Thyroid gland (tissue), 4 donors: ENCODE results near the gene ELP5.

ENCODE experiments used
- POLR2A ChIP-seq, 2 donors: fragments of 450-650 bp; IDR thresholded peaks; one replicate each; pipeline ENCODE4 v1.6.1; 2017; ENCODE audit warnings: antibody characterized with exemption in 2 of 2, mild to moderate bottlenecking in 2 of 2, moderate library complexity in 1 of 2
- TF ChIP-seq, protein P1 (sequence below), 6 experiments: fragments of 200-600 bp in 3 of 6; fragments of 450-650 bp in 3 of 6; sonication (generic) in 3 of 6; IDR thresholded peaks; one replicate each; pipeline ENCODE4 v1.5.1; 2016 to 2019; ENCODE audit warnings: antibody characterized with exemption in 6 of 6, mild to moderate bottlenecking in 2 of 6, inconsistent platforms in 1 of 6, moderate library complexity in 1 of 6

- TF ChIP-seq, protein P1, sequence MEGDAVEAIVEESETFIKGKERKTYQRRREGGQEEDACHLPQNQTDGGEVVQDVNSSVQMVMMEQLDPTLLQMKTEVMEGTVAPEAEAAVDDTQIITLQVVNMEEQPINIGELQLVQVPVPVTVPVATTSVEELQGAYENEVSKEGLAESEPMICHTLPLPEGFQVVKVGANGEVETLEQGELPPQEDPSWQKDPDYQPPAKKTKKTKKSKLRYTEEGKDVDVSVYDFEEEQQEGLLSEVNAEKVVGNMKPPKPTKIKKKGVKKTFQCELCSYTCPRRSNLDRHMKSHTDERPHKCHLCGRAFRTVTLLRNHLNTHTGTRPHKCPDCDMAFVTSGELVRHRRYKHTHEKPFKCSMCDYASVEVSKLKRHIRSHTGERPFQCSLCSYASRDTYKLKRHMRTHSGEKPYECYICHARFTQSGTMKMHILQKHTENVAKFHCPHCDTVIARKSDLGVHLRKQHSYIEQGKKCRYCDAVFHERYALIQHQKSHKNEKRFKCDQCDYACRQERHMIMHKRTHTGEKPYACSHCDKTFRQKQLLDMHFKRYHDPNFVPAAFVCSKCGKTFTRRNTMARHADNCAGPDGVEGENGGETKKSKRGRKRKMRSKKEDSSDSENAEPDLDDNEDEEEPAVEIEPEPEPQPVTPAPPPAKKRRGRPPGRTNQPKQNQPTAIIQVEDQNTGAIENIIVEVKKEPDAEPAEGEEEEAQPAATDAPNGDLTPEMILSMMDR (IDR thresholded peaks at IDR 0.05) = no peak
- TF ChIP-seq POLR2A (IDR thresholded peaks at IDR 0.05) = no peak
Measured at GRCh38 chr17:7279448-7279847, 27.4 kb downstream of the ELP5 start.
